Loucy (cell line): ENCODE measurements around the gene KYAT1.

Experiments
- EZH2phosphoT487 ChIP-seq: fragments of 200-600 bp; IDR thresholded peaks from 2 replicates; pipeline ENCODE4 v1.6.1; 2018; ENCODE audit warnings: antibody characterized with exemption, mild to moderate bottlenecking, moderate library complexity, borderline replicate concordance
- TF ChIP-seq, protein P1 (sequence below): fragments of 200-600 bp; sonication (generic); conservative IDR thresholded peaks from 2 replicates; pipeline ENCODE4 v1.5.1; 2014; ENCODE audit warnings: mild to moderate bottlenecking, antibody characterized with exemption, low read length

DNA sequence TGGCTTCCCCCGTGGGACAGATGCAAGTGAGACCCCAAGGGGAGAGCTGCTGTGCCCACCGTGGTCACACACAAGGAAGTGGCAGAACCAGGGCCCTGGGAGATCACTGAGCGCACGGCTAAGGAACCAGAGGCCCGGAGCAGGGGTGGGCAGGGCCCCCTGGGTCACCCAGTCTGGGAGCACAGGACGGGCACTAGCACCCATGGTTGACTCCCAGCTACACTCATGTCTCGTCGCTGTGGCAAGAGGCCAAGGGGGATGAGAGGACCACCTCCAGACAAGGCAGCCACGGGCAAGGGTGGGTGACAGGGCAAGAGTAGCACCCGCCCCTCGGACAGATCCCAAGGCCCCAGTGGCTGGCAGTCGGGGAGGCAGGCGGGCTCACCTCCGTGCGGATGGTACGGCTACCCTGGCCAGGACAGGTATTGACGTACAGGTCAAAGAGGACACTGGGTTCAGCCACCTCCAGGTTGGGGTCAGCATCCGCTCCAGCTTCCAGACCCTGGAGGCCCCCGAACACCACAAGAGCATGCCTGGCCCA lies 58.3 kb downstream of the KYAT1 start:
- TF ChIP-seq, protein P1, sequence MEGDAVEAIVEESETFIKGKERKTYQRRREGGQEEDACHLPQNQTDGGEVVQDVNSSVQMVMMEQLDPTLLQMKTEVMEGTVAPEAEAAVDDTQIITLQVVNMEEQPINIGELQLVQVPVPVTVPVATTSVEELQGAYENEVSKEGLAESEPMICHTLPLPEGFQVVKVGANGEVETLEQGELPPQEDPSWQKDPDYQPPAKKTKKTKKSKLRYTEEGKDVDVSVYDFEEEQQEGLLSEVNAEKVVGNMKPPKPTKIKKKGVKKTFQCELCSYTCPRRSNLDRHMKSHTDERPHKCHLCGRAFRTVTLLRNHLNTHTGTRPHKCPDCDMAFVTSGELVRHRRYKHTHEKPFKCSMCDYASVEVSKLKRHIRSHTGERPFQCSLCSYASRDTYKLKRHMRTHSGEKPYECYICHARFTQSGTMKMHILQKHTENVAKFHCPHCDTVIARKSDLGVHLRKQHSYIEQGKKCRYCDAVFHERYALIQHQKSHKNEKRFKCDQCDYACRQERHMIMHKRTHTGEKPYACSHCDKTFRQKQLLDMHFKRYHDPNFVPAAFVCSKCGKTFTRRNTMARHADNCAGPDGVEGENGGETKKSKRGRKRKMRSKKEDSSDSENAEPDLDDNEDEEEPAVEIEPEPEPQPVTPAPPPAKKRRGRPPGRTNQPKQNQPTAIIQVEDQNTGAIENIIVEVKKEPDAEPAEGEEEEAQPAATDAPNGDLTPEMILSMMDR: no peak
- no peak for TF ChIP-seq EZH2phosphoT487
